GM10266 (cell line): ENCODE results near the gene NAALADL2.

Experiments
- DNase-seq: peaks from one replicate; pipeline ENCODE4 v3.0.0; 2012; ENCODE audit errors: extremely low spot score
- TF ChIP-seq, protein P1 (sequence below): IDR thresholded peaks from 2 replicates; pipeline ENCODE4 v1.5.1; 2012; ENCODE audit warnings: mild to moderate bottlenecking, low read depth; ENCODE audit not compliant: control insufficient read depth, insufficient read depth; ENCODE audit errors: missing control alignments

The NAALADL2 gene

GRCh38 chr3:175326041-175326440 is 466.9 kb downstream of the NAALADL2 start:
- DNase-seq = no peak
- TF ChIP-seq, protein P1, sequence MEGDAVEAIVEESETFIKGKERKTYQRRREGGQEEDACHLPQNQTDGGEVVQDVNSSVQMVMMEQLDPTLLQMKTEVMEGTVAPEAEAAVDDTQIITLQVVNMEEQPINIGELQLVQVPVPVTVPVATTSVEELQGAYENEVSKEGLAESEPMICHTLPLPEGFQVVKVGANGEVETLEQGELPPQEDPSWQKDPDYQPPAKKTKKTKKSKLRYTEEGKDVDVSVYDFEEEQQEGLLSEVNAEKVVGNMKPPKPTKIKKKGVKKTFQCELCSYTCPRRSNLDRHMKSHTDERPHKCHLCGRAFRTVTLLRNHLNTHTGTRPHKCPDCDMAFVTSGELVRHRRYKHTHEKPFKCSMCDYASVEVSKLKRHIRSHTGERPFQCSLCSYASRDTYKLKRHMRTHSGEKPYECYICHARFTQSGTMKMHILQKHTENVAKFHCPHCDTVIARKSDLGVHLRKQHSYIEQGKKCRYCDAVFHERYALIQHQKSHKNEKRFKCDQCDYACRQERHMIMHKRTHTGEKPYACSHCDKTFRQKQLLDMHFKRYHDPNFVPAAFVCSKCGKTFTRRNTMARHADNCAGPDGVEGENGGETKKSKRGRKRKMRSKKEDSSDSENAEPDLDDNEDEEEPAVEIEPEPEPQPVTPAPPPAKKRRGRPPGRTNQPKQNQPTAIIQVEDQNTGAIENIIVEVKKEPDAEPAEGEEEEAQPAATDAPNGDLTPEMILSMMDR = no peak

GRCh38 chr3:175329373-175329772 is 470.2 kb downstream of the NAALADL2 start:
- TF ChIP-seq, protein P1 = no peak
- DNase-seq = no peak

DNA sequence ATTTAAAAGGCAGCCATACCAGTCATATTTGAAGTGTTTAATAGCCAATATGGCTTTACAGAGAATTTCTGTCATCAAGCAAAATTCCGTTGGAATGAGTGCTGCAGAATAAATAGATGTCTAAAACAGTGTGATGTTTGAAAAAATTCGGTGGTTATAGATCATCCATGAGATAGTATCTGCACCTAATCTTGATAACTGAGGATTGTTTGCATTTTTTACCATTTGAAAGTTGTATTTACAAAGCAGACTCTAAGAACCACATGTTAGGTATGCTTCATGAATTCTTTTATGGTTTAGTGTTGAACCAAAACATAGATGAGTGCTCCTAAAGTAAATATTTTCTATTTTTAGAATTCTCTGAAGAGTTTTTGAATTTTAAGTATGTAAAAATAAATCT is 476.1 kb downstream of the NAALADL2 start:
- TF ChIP-seq, protein P1 = no peak
- no peak for DNase-seq

DNA sequence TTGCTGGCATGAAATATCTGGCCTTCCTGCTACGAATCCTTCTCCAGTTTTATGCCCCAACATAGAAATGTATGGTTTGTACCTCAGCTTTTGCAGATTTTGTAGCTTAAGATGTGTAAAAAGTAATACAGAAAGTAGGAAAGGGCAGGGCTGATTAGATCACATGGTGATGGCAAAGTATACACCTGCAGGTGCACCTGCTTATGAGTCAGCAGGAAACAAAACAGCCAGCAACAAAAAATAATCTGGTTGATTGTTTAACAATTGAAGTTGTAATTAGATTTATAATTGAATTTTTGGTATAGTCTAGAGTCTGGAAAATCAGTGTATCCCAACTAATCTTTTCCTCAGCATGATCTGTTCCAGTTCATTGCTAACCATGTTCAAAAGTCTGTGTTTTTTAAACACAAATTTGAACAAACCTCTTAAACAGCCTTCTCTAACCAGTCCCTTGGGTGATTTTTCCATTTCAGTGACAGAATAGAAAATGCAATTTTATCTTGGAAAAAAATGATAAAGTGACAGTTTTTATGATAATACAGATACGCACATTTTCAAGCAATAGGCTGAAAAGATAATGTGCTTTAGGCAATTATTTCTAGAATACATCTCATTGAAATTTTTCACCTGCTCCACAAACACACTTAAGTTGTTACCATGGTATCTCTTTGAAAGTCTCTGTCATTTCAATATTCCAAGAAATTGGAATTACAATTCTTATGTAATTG is 477.4 kb downstream of the NAALADL2 start:
- DNase-seq = no peak
- TF ChIP-seq, protein P1 = no peak

DNA sequence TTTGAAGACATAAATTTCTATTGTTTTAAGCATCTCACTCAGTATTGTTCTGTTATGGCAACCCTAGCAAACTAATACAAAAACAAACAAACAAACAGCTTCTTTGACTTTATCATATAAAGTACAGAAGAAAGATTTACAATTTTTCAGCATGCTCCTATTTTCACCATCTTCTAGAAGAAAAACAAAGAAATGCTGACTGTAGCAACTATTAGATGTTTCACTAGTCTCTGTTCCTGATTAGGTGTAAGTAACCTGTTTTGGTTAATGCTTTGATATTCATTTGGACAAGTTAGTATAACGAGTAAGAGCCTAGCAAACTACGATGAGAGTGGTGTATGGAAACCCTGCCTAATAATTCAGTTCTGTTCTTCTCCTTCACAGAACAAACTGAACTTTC is 478.5 kb downstream of the NAALADL2 start:
- TF ChIP-seq, protein P1 = no peak
- DNase-seq = no peak

DNA sequence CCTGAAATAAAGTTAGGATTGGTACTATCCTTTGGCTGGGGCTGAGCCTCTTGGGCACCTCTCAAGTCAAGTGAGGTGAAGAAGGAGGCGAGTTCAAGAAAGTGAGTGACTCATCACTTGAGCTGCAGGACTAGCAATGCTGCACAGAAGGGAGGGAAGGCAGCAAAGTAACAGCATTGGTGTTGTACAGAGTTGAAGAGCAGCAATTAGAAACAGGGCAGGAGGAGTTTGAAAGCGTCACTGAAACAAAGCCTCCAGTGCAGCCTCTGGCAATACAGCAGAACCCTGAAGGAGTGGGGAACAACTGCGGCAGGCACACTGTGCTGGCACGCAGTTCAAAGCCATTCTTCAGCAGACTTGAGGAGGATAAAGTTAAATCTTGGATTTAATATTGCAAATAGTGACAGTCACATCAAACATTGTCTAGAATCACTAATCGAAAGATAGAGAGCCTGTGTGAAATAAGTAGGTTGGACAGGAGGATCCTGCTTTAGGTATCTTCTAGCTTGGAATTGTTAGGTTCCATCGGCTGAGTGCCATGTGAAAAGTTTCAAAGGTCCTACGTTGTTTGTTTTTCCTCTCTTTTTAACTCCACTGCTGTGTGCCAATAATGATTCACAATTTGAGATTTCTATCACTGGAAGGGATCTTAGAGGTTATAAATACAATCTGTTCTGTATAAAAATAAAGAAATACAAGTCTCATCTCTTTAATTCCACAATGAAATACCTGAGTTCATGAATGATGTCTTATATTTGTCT is 479.8 kb downstream of the NAALADL2 start:
- TF ChIP-seq, protein P1 = no peak
- DNase-seq = no peak

DNA sequence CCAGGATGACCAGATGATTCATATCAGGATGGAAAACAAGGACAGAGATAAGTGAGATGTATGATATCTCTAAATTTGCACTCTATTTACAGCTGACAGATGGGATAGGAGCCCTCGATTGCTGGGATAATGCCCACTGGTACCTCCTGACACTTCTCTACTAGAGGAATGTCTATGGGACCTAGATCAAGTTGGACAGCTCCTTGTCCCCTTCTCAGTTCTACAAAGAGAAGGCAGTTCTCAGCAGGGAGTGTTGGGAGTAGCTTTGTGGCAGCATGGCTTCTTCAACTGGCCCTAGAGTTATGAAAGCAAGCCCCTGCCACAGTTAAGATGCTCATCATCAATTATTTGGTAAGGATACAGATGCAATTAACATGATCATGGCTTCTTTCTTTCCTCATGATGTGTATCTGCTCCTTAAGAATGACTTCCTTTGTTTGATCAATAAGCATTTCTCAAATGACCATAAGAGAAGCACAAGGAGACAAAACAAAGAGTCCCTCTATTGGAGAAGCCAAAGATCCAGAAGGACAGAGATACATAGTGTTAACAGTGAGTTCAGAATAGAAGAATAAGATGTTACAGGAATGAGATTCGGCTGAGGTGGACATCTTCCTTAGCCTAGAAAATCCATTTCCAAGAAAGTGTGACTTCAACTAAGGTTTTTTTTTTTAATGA is 481.3 kb downstream of the NAALADL2 start:
- DNase-seq = no peak
- TF ChIP-seq, protein P1 = no peak
